GM19043 (cell line): ENCODE measurements around the gene SP3.

Experiments used
- ATAC-seq: cut with Tn5 transposase; IDR thresholded peaks from one replicate; pipeline ENCODE4 v1.9.1; 2021; ENCODE audit warnings: low read depth; ENCODE audit not compliant: unreplicated experiment

SP3 gene

DNA sequence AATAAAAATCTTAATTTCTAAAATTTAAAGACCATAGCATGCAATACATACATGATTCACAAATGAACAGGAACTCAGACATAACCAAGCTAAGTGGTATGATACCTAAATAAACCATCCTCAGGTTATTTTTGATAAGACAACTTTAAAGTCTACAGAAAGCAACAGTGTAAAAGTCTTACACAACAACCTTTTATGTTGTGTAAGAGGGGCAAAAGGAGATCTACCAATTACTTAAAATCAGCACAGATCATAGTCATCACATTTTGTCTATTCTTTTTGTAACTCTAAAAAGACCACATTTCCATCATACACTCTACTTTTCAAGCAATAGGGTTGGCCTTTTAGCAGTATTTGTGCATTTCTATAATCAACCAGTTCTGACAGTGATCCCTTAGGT is 16.3 kb downstream of the SP3 start:
- no peak for ATAC-seq

DNA sequence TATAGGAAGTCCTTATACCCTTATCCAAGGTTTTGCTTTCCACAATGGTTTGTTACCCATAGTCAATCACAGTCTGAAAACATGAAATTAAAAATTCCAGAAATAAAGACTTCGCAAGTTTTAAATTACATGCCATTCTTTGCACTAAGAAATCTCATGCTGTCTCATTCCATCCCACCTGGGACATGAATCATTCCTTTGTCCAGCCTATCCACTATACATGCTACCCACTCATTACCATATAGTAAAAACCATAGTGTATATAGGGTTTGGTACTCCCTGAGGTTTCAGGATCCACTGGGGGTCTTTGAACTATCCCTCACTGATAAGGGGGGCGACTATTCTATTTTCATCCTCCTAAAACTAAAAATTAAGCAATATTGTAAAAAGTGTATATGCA is 17.0 kb downstream of the SP3 start:
- no peak for ATAC-seq

DNA sequence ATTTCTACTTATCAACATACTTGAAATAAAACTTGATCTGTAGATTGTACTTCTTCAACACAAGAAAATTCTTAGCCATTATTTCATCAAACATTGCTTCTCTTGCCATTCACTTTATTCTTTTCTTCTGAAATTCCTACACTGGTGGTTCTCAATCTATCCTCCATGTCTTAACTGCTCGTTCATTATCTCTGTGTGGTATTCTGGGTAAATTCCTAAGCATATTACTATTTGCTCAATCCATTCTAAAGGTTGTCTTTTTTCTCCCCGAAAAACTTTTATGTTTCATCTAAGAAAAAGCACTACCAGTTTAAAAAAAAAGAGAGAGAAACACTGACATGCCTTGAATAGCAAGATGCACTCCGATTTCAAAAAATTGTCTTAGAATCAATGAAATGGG is 18.0 kb downstream of the SP3 start:
- ATAC-seq: no peak

DNA sequence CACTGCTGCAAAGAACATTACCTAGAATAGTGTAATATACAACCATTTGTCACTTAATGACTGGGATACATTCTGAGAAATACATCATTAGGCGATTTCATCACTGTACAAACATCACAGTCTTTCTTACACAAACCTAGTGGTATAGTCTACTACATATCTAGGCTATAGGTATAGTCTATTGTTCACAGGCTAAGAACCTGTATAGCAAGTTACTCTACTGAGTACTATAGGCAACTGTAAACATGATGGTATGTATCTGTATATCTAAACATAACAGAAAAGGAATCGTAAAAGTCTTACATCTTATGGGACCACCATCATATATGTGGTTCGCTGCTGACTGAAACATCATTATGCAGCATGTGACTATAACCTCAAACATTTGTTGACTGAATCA is 21.4 kb downstream of the SP3 start:
- ATAC-seq: no peak

DNA sequence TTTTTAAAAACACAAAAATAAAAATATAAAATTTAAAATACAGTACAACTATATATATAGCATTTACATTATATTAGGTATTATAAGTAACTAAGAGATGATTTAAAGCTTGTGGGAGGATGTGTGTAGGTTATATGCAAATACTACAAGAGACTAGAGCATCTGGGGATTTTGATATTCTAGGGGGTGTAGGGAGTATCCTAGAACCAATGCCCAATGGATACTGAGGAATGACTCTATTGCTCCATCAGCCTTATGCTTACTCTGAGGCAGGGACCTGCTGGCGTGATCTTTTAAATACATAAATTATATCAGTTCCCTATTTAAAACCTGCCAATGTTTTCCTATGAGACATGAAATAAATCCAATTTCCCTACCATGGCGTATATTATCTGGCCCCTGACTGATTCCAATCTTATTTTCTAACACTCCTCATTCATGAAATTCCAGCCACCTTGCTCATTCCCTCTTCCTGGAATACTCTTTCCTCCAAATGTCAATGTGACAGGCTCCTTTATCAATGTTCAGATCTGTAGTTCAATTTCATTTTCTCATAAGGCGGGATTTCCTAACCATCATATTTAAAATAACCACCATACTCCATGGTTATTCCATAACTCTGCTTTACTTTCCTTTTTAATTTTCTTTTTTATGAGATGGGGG is 22.2 kb downstream of the SP3 start:
- no peak for ATAC-seq

DNA sequence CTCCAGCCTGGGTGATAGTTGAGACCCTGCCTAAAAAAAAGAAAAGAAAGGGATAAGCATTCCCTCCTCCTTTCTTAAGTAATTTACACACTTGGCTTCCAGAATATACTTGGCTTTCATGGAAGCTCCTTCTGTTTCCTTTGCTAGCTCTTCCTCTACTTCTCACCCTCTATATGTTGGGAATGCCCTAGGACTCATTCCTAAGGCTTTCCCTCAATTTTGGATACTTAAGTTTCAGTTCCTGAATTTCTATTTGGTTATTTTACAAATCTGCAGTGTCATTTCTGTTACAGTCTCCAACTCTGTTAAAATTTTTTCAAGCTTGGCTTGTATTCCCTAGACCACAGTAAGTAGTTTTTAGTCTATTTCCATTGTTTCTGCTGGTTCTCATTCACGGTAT is 23.6 kb downstream of the SP3 start:
- ATAC-seq: no peak

DNA sequence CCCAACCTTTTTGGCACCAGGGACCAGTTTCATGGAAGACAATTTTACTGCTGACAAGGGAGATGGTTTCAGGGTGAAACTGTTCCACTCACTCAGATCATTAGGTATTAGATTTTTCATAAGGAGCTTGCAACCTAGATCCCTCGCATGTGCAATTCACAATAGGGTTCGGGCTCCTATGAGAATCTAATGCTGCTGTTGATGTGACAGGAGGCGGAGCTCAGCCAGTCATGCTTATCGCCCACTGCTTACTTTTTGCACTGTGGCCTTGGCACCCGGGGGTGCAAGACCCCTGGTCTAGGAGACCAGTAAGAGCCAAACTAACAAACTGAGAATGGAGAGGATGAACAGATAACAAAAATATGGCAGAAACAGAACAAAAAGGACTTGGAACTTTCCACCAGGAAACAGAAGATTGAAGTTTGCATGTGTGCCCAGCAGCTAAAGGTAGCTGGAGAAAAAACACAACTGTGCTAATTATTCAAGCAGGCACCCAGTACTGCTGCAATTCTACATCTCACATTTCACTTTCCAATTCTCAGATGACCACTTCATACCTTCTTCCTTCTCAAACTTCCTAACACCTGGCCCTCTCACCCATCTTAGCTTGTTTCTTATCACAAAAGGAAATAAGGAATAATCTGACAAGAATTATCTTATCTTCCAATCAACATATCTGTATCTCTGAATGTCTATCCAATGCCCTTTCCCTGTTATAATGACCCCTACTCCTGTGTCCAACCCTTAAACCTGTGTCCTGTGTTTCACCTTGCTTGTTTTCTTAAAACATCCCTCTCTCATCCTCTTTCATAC is 24.8 kb downstream of the SP3 start:
- ATAC-seq: no peak

DNA sequence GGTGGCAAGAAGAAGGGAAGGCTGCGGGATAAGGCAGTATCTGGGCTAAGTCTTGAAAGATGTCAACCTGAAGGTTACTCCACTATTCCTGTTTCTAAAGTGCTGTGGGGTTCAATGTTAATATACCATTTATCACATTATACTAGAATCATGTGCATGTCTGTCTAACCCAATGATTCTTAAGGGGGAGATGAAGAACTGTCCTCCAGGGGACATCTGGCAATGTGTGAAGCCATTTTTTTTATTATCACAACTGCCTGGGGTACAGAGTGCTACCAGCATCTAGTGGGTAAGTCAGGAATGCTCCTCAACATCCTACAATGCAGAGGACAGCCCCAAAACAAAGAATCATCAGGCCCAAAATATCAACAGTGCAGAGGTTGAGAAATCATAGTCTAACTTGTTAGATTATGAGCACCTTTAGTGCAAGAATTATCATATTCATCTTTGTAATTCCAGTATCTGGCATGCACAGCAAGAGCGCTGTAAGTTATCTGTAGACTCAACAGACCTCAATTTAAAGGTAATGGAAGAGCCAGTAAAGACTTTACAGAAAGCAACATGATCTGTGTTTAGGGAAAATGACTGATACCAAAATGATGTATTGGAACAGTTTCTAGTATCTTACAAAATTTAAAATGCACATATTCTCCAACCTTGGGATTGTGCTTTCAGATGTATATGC is 26.3 kb downstream of the SP3 start:
- no peak for ATAC-seq

DNA sequence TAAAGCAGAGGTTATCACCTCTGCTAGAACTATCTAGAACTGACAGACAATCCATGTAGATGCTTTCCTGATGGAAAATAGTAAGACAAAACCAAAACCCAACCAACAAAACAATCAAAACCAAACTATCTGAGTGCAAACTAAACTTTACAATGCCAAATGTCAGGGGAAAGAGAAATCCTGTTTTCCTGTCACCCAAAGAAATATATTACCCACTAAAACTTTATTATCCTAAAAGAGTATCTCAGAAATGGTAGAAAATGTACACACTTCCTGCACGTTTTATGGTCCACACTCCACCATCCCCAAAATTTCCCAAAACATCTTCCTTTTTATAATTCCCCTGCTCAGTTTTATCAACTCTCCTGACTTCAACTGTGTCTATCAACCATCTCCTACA is 29.9 kb downstream of the SP3 start:
- ATAC-seq: no peak

DNA sequence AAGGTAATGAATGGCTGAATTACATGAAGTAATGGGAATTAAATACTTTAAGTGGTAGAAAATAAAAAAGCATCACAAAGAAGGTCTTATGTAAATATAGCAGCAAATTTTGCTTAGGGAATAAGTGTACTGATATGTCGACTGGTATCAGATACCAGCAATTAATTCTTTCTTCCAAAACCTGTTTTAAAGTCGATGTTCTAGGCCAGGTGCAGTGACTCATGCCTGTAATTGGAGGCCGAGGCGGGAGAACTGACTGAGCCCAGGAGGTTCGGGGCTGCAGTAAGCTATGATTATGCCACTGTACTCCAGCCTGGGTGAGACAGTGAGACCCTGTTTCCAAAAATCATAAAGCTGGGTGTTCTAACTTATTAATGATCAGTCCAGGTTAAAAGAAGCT is 30.3 kb downstream of the SP3 start:
- ATAC-seq: no peak

DNA sequence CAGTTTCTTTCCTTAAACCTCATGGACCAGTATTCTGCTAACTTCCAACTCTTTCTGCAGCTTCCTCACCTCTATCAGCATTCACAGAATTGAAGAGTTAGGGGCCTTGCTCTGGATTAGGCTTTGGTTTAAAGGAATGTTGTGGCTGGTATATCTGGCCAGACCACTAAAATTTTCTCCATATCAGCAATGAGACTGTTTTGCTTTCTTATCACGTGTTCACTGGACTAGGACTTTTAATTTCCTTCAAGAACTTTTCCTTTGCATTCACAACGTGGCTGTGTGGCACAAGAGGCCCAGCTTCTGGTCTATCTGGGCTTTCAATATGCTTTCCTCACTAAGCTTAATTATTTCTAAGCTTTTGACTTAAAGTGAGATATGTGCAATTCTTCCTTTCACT is 33.4 kb downstream of the SP3 start:
- ATAC-seq: no peak

DNA sequence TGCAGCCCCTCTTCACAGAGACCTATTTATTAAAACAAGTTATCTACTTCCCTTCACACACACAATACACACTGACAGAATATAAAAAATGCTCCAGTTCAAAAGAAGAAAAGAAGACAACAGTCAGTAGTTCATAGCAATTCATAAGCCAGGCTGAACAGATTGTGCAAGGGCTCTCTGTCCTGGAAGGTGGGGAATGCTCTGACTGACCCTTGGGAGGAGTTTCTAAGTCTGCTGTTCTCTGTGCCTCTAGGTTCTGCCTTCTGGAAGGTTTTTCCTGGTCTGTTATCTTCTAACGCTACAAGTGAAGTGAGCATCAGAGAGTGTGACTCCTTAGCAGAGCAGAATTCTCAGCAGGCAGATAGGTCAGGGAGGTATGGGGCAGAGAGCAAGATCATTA is 35.7 kb downstream of the SP3 start:
- no peak for ATAC-seq

DNA sequence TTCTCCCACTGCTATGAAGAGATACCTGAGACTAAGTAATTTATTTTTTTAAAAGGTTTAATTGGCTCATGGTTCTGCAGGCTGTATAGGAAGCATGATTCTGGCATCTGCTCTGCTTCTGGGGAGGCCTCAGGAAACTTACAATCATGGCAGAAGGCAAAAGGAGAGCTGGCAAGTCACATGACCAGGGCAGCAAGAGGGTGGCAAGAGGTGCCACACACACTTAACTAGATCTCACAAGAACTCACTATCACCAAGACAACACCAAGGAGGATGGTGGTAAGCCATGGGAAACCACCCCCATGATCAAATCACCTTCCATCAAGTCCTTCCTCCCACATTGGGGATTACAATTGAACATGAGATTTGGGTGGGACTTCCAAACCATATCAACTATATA is 38.3 kb downstream of the SP3 start:
- ATAC-seq: no peak

DNA sequence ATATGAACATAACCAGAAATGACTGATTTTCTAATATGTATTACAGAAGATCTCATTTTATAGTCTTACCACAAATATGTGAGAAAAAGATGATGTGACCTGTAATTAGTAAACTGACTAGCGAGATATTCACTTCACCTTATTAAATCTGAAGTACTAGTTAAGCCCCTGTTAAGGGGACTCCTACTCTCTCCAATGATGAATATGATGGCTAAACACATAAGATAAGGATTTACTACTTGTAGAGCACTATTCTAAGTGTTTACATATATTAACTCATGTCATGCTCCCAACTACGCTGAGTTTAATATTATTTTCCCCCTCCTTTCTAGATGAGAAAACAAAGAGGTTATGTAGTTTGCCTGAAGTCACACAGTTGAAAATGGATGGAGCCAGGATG is 40.9 kb downstream of the SP3 start:
- no peak for ATAC-seq

DNA sequence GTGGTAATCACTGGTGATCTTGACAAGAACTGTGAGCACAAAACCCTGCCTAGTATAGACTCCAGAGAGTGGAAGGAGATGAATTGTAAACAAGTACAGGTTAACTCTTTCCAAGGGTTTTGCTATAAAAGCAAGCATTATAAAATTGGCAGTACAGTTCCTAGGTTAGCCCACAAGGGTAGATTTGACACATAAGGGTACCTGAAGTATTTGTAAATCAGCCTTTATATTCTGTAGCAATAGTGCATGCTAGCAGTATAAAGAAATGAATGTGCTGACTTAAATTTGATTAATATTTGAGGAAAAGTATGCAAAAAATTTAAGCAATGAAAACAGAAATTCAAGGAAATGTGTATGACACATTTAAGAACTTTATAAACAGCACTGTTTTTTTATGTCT is 42.4 kb downstream of the SP3 start:
- ATAC-seq: no peak

DNA sequence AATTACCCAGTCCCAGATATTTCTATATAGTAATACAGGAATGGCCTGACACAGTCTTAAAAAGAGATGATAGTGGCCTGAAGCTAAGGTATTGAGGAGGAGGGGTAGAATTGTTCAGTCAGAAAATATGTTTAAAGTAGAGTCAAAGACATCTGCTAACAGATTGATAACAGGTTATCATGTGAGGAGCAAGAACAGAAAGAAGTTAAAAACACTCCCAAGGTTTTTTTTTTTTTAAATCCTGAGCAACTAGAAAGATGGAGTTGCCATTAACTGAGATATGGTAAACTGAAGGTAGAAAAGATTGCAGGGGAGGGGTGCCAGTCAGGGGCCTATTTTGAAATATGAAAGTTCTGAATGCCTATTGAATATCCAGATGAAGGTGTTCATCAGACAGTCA is 43.1 kb downstream of the SP3 start:
- ATAC-seq: no peak

DNA sequence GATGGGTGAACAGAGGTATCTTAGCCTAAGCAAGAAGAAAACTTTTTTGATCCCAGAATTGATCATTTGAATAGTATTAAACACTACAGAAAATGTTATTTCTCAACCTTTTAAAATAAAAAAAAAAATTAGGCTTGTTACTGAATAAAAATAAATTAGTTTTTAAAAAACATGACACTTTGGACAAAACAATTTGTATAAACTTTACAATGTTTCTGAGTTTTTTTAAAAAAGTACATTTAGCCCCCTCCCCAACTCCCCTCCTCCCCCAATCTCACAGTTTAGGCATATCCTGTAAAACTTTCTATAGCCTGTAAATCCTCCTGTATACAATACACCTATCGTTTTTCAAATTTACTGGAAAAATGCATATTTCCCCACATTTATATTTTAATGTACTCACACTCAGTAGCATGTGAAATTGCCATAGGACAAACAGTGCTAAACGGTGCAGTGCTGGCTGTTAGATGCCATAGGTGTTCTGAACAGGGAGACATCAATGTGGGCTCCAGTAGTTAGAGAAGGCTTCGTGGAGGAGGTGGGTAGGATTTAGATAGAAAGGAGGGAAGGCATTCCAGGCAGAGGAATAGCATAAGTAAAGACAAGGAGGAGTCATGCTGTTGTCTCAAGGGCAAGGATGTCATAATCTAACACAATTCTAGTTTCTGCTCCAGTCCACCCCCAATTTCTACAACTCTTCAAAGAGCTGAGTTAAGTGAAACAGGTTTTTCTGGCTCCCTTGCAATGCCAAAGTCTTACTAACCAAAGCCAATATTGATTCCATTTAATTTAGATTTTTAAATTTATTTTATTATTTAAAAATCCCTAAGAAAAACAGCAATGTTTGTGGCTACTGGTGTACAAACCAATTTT is 50.9 kb downstream of the SP3 start:
- ATAC-seq: no peak

DNA sequence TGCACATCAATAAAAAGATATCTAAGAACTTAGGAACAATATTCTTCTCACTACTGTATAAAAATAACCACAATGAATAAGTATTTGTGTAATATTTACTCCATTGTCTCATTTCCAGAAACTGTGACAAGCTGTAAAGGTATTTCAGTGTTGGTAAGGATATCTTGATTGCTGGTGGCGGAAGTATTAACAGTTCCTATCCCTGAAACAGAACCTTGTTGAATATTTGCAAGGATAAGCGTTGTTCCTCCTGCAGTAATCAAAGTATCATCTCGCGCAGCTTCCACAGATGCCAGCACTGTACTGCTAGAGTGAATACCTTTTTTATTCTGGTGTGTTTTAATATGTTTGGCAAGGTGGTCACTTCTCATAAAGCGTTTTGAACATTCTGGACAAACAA is 55.3 kb downstream of the SP3 start:
- no peak for ATAC-seq

DNA sequence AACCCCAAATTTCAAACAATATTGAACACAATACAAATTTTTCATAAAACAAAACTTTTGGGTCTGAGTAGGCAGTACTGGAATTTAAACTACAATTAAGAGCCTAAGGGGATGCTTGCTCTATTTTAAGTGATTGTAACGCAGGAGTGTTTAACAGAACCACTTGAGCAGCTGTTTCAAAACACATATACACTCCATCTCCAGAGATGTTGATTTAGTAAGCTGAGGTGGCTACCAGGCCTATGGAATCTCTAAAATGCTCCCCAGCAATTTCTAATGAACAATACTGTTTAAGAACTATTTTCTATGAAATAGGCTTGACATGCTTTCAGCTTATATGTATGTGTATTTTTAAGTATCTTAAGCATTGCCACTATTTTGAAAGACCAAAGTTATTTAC is 58.5 kb downstream of the SP3 start:
- no peak for ATAC-seq

DNA sequence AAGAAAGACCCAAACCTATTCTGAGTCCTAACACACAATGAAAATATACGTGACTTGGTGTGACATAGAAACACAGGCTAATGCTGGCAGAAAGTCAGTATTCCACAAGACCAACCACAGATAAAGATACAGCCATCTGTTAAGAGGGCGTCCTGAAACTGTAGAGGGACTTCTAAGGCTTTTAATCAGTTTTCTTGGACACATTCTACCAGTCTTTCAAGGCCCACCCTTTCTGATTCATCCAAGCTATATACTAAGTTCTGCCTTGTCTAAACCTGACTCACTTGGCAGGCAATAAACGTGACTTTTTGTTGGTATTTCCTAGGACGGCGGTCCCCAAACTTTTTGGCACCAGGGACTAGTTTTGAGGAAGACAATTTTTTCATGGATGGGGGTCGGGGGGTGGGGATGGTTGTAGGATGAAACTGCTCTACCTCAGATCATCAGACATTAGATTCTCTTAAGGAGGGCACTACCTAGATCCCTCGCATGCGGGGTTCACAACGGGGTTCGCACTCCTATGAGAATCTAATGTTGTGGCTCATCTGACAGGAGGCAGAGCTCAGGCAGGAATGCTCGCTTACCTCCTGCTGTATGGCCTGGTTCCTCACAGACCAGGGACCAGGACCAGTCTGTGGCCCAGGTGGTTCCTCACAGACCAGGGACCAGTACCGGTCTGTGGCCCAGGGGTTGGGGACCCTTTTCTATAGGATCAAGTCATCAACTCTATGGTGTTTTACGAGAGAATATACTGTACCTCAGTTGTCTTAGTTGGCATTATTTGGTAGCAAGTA is 61.4 kb downstream of the SP3 start:
- no peak for ATAC-seq
